H9 (cell line): ENCODE data around the gene CPT1A. TPM values are rescaled to one million over a fixed set of nuclear protein-coding genes. Genes with fewer than 3 reads are reported as not detected.

Source experiments
- DNase-seq: peaks from one replicate; pipeline ENCODE4 v3.0.0-alpha.2; 2017
- H2AFZ ChIP-seq: one replicate; pipeline ENCODE4 v1.6.1; 2013; ENCODE audit warnings: mild to moderate bottlenecking, low read length, control low read depth, moderate library complexity
- H2AK5ac ChIP-seq: 2 replicates; pipeline ENCODE4 v1.6.1; 2013; ENCODE audit warnings: low read length, control low read depth, mixed read lengths; ENCODE audit not compliant: insufficient read length
- H2BK120ac ChIP-seq: one replicate; pipeline ENCODE4 v1.6.1; 2013; ENCODE audit warnings: low read depth, mild to moderate bottlenecking, low read length, control low read depth, inconsistent platforms; ENCODE audit not compliant: poor library complexity, severe bottlenecking
- H2BK12ac ChIP-seq: 2 replicates; pipeline ENCODE4 v1.6.1; 2013; ENCODE audit warnings: low read length, control low read depth, mixed read lengths, low read depth; ENCODE audit not compliant: insufficient read length
- H2BK15ac ChIP-seq: 2 replicates; pipeline ENCODE4 v1.6.1; 2013; ENCODE audit warnings: low read depth, low read length, control low read depth
- H2BK20ac ChIP-seq: one replicate; pipeline ENCODE4 v1.6.1; 2013; ENCODE audit warnings: low read depth, mild to moderate bottlenecking, low read length, control low read depth, inconsistent platforms; ENCODE audit not compliant: poor library complexity, severe bottlenecking
- H2BK5ac ChIP-seq: 2 replicates; pipeline ENCODE4 v1.6.1; 2013; ENCODE audit warnings: low read length, control low read depth, mixed read lengths; ENCODE audit not compliant: insufficient read length
- H3K14ac ChIP-seq: 2 replicates; pipeline ENCODE4 v1.6.1; 2013; ENCODE audit warnings: low read length, control low read depth; ENCODE audit not compliant: insufficient read depth
- H3K18ac ChIP-seq: 2 replicates; pipeline ENCODE4 v1.6.1; 2013; ENCODE audit warnings: low read depth, mild to moderate bottlenecking, mixed read lengths, low read length, control low read depth; ENCODE audit not compliant: insufficient read length
- H3K23ac ChIP-seq: 2 replicates; pipeline ENCODE4 v1.6.1; 2013; ENCODE audit warnings: low read length, control low read depth, mixed read lengths, low read depth; ENCODE audit not compliant: insufficient read length
- H3K23me2 ChIP-seq: 2 replicates; pipeline ENCODE4 v1.6.1; 2013; ENCODE audit warnings: low read depth, mild to moderate bottlenecking, mixed read lengths, low read length, control low read depth; ENCODE audit not compliant: insufficient read length, poor library complexity, severe bottlenecking
- H3K27ac ChIP-seq: 2 replicates; pipeline ENCODE4 v1.5.1; 2013; ENCODE audit warnings: low read length, control low read depth, mixed read lengths, low read depth; ENCODE audit not compliant: insufficient read length
- H3K27me3 ChIP-seq: 2 replicates; pipeline ENCODE4 v1.6.1; 2013; ENCODE audit warnings: low read length, control low read depth, inconsistent platforms; ENCODE audit not compliant: insufficient read depth
- H3K4ac ChIP-seq: 2 replicates; pipeline ENCODE4 v1.6.1; 2013; ENCODE audit warnings: low read depth, mild to moderate bottlenecking, control low read depth, inconsistent platforms, low read length, moderate library complexity
- H3K4me1 ChIP-seq: 2 replicates; pipeline ENCODE4 v1.6.1; 2013; ENCODE audit warnings: low read length, control low read depth, inconsistent platforms; ENCODE audit not compliant: insufficient read depth
- H3K4me2 ChIP-seq: 2 replicates; pipeline ENCODE4 v1.6.1; 2013; ENCODE audit warnings: low read length, control low read depth, mixed read lengths; ENCODE audit not compliant: insufficient read length, insufficient read depth
- H3K56ac ChIP-seq: 2 replicates; pipeline ENCODE4 v1.6.1; 2013; ENCODE audit warnings: low read depth, mild to moderate bottlenecking, mixed read lengths, low read length, control low read depth; ENCODE audit not compliant: insufficient read length
- H3K79me1 ChIP-seq: 2 replicates; pipeline ENCODE4 v1.6.1; 2013; ENCODE audit warnings: low read depth, mild to moderate bottlenecking, moderate library complexity, low read length, control low read depth, inconsistent platforms; ENCODE audit not compliant: insufficient read depth, poor library complexity, severe bottlenecking
- H3K79me2 ChIP-seq: 2 replicates; pipeline ENCODE4 v1.6.1; 2013; ENCODE audit warnings: low read length, control low read depth, inconsistent platforms; ENCODE audit not compliant: insufficient read depth
- H3K9ac ChIP-seq: 2 replicates; pipeline ENCODE4 v1.6.1; 2013; ENCODE audit warnings: low read length, control low read depth, mixed read lengths; ENCODE audit not compliant: insufficient read length; ENCODE audit errors: extremely low read depth
- H3K9me3 ChIP-seq: one replicate; pipeline ENCODE4 v1.6.1; 2013; ENCODE audit warnings: low read depth, low read length, inconsistent platforms; ENCODE audit not compliant: control insufficient read depth
- H3T11ph ChIP-seq: one replicate; pipeline ENCODE4 v1.6.1; 2013; ENCODE audit warnings: mild to moderate bottlenecking, low read length, control low read depth, inconsistent platforms
- H4K20me1 ChIP-seq: one replicate; pipeline ENCODE4 v1.6.1; 2013; ENCODE audit not compliant: control insufficient read depth, insufficient read length, insufficient read depth
- H4K5ac ChIP-seq: 2 replicates; pipeline ENCODE4 v1.6.1; 2013; ENCODE audit warnings: low read depth, mild to moderate bottlenecking, mixed read lengths, low read length, control low read depth; ENCODE audit not compliant: insufficient read length
- H4K8ac ChIP-seq: replicated peaks from 2 replicates; pipeline ENCODE4 v1.6.1; 2013; ENCODE audit warnings: low read length, control low read depth, mixed read lengths, low read depth; ENCODE audit not compliant: insufficient read length
- H4K91ac ChIP-seq: 2 replicates; pipeline ENCODE4 v1.6.1; 2013; ENCODE audit warnings: low read depth, mild to moderate bottlenecking, moderate library complexity, mixed read lengths, low read length, control low read depth; ENCODE audit not compliant: insufficient read length
- H3K27ac Mint-ChIP-seq, 3 experiments: 2 replicates in 2 of 3; 3 replicates in 1 of 3; pipeline ENCODE4 v1.8.0; 2020 to 2021; ENCODE audit warnings: mixed read lengths in 3 of 3, mild to moderate bottlenecking in 1 of 3, moderate library complexity in 1 of 3
- H3K27me3 Mint-ChIP-seq: 2 replicates; pipeline ENCODE4 v1.8.0; 2021; ENCODE audit warnings: low read depth, mild to moderate bottlenecking, moderate library complexity, mixed read lengths
- H3K36me3 Mint-ChIP-seq, 3 experiments: 2 replicates in 2 of 3; 3 replicates in 1 of 3; pipeline ENCODE4 v1.8.0; 2020 to 2021; ENCODE audit warnings: low read depth in 3 of 3, mixed read lengths in 3 of 3; ENCODE audit not compliant: insufficient read depth in 1 of 3
- H3K4me1 Mint-ChIP-seq, 2 experiments: 2 replicates each; pipeline ENCODE4 v1.8.0; 2020; ENCODE audit warnings: mixed read lengths in 2 of 2
- H3K4me3 Mint-ChIP-seq, 2 experiments: 2 replicates in 1 of 2; 3 replicates in 1 of 2; pipeline ENCODE4 v1.8.0; 2020 to 2021; ENCODE audit warnings: mild to moderate bottlenecking in 2 of 2, mixed read lengths in 2 of 2, moderate library complexity in 1 of 2
- H3K9me3 Mint-ChIP-seq, 2 experiments: 2 replicates in 1 of 2; 3 replicates in 1 of 2; pipeline ENCODE4 v1.8.0; 2020; ENCODE audit warnings: mild to moderate bottlenecking in 2 of 2, mixed read lengths in 2 of 2, moderate library complexity in 1 of 2
- CTCF ChIP-seq: fragments of 200-600 bp; sonication (generic); conservative IDR thresholded peaks from 3 replicates; pipeline ENCODE4 v1.8.0; 2021; ENCODE audit warnings: antibody characterized with exemption, mild to moderate bottlenecking
- WGBS: extraction: QIAGEN DNeasy Blood & Tissue Kit; methylation state at CpG from one replicate; pipeline ENCODE4 v1.1.7; 2013; ENCODE audit warnings: missing lambda C conversion rate, low lambda C conversion rate, mixed read lengths; ENCODE audit not compliant: insufficient read length; ENCODE audit errors: extremely low coverage; 5-methylcytosine and 5-hydroxymethylcytosine counted together
- total RNA-seq: library from RNA; stranded (reverse); gene quantifications from 2 replicates; pipeline ENCODE4 v1.2.1, GENCODE V29; 2021

The CPT1A gene
- total RNA-seq, 1 experiment from 2014 or later = 7.5 TPM

- Histone ChIP-seq H2AFZ (no peak overlapping the region), H4K91ac (no peak overlapping the region), H3K4me1 (no peaks in the 10 kb centered on the region), H3T11ph (no peak overlapping the region), H3K4ac (no peak overlapping the region), H3K4me2 (no peak overlapping the region), H3K79me1 (no peaks in the 10 kb centered on the region), H3K27ac (no peak overlapping the region), H2BK20ac (no peak overlapping the region), H2BK5ac (no peak overlapping the region), H3K79me2 (no peaks in the 10 kb centered on the region), H4K20me1 (no peaks in the 10 kb centered on the region), H4K5ac (no peak overlapping the region), H3K23me2 (no peaks in the 10 kb centered on the region), H3K23ac (no peak overlapping the region), H2BK15ac (no peak overlapping the region), H3K9me3 (no peaks in the 10 kb centered on the region), H3K9ac (no peak overlapping the region), H3K27me3 (no peaks in the 10 kb centered on the region), H3K14ac (no peak overlapping the region), H2AK5ac (no peak overlapping the region), H3K56ac (no peak overlapping the region), H2BK12ac (no peak overlapping the region), H4K8ac (no peak overlapping the region), H3K18ac (no peak overlapping the region), H2BK120ac (no peak overlapping the region)
- no peak for DNase-seq
- Mint-ChIP-seq H3K27ac (no peak overlapping the region), H3K4me1 (no peaks in the 10 kb centered on the region), H3K4me3 (no peak overlapping the region), H3K27me3 (no peaks in the 10 kb centered on the region), H3K9me3 (no peaks in the 10 kb centered on the region), H3K36me3 (peaks cover 0 to 5% (median 0%) of the 10 kb centered on the region in 3 experiments; a peak in 2 of 7 replicates)
- no CpG with 5 or more reads among the region's 22 CpGs for WGBS
- no peak for TF ChIP-seq CTCF
Observed at GRCh38 chr11:68773521-68774193, 68.1 kb downstream of the CPT1A start.
